GM19238 (cell line): ENCODE data around the gene ITGB1.
"Not testable (repeated sequence)": the region's sequence is repeated elsewhere in the genome, so short reads cannot be mapped to it uniquely, and the experiment has no call there.

ENCODE experiments used
- DNase-seq: peaks from one replicate; pipeline ENCODE4 v3.0.0; 2011; ENCODE audit warnings: low spot score; ENCODE audit not compliant: insufficient read length

The ITGB1 gene

DNA sequence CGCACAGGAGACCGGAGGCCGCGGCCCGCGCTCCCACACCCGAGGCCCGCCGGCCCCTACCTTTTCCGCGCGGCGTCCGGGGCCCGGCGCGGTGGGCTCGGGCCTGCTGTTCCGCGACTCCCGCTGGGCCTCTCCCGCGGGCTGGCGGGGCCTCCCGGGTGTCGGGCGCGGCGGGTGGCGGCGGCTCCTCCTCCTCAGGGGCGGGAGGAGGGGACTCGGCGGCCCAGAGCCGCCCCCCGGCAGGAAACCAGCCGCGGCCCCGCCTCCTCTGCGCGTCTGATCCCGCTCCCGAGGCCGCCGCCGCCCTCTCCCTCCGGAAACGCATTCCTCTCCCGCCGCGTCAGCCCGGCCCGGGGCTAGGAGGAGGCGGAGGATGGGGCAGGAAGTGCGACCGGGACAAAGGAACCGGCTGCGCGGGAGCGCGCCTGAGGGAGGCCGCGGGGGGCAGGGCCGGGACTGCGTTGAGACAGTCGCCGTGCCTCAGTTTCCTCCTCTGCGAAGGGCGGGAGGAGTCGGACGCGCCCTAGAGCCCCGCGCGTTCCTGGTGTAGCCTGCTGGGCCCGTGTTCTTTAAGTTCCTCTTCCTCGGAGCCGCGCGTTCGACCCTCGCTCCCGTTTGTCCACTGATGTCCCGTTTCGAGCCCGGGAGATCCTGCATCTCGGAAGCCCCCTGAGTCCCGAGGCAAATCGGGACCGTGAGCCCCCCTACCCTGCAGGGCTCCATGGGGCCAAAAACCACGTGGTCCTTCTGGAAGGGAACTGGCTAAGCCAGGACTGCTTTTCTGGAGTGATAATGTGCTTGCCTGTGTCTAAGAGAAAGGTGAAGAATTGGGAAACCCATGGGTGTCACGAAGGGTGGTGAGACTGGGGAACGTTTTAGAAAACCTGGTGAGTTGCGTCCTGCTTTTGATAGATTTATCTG lies at the start of gene ITGB1:
Gene ITGB1 (minus strand): TSS at position 146 of the 921 bp plus-strand sequence. CDS start 22,672 bp downstream, outside the sequence.
- peak; percentile 68 for DNase-seq

DNA sequence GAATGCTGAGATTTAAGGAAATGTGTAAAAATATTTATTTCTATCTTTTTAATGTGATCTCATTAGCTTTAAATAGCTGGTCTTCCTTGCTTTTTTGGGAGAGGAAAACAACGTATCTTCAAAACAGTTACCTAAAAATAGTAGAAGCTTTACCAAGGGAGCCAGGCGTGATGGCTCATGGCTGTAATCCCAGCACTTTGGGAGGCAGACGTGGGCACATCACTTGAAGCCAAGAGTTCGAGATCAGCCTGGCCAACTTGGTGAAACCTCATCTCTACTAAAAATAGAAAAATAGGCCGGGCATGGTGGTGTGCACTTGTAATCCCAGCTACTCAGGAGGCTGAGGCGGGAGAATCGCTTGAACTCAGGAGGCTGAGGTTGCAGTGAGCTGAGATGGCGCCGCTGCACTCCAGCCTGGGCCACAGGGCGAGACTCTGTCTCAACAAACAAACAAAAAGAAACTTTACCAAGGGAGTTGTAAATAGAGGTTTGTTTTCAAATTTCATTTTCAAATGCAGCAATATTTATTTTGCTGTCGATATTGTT lies 48.4 kb upstream of the ITGB1 start:
- DNase-seq, result no peak

DNA sequence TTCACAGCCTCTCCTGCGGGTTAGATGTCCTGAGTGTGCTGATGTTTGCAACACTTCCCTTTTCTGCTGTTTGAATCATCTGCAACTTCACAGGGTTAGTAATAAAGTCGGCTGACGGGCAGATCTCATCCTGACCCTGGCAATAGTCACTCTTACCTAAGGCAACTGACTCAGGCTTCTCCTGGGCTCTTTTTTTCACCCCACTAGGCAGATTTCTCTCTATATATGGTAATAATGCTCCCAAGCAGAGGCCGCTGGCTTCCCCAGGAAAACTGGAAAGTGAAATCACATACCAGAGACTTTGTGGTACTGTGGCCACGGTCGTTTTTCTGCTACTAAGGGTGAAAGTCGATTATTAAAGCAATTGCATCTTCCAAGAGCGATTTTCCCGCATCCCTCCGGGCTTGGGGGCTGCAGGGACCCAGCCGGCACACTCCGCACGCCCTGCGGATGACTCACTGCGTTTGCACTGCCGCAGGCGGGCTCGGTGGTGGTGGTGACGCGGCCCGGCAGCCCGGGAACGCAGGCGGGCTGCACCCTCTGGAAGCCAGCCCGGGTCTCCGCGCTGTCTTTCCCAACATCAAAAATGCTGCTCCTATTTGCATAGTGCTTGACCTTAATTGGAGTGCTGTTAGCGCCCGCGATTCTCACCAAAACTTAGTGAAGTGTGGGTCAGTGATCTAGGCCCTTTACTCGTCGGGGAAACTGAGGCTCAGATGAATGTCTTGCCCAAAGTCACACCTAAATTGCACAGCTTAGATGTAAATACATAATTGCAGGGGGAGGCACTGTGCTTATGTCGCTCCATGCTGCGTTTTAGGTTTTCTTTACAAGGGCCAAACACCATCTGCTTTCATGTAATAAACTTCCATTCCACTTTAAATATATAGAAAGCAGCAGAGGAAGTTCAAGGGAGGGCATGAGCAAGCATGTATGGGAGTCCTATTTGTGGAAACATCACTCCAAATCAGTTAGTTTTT lies 47.6 kb upstream of the ITGB1 start:
- no peak for DNase-seq

DNA sequence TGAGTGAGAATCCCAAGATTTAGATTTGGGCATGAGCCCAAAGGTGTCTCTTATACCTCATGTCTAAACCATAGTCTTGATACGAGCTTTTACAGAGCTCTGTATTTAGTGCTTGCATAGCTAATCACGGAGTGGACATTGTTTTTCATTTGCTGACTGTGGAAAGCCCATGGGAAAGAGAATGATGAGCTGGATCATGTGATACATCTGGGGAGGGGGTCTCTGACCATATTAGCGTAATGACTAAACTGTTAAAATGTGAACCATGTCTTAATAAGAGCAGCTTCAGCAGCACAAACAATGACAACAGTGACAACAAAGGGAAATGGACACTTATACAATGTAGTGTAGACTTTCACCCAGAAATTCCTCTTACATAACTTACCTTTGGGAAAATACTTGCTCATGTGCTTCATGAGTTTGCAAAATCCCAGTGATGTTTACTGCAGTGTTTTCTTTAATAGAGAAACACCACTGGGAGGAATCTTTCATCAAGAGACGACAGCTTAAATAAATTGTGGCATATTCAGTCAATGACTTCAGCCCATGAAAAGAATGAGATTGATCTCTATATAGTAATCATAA lies 44.0 kb upstream of the ITGB1 start:
- no peak for DNase-seq

DNA sequence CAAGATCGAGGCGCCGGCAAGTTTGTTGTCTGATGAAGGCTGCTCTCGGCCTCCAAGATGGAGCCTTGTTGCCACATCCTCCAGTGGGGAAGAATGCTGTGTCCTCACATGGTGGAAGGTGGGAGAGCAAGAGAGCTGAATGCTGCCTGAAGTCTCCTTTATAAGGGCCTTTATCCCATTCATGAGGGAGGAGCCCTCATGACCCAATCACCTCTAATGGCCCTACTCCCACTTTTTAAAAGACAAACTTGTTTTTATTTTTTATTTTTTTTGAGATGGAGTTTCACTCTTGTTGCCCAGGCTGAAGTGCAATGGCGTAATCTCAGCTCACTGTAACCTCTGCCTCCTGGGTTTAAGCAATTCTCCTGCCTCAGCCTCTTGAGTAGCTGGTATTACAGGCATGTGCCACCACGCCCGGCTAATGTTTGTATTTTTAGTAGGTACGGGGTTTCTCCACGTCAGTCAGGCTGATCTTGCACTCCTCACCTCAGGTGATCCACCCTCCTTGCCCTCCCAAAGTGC lies 40.1 kb upstream of the ITGB1 start:
- not testable (repeated sequence) for DNase-seq

DNA sequence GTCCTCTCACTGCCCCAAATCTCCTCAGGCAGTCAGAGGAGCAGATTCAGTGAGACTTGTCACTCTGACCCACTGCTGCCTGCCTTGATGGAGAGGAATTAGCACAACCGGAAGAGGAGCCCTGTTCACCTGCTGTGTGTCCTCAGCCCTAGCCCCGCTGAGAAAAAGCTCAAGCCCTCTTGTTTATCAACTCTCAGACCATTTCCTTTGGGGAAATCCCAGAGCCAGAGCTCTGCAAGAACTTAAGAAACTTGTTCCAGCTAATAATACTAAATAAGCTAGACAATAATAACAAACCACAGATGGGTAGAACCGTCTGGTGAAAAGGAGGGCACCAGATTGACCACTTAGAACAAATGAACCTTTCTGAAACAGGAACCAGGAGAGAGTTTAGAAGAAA lies 37.7 kb upstream of the ITGB1 start:
- DNase-seq, result no peak

DNA sequence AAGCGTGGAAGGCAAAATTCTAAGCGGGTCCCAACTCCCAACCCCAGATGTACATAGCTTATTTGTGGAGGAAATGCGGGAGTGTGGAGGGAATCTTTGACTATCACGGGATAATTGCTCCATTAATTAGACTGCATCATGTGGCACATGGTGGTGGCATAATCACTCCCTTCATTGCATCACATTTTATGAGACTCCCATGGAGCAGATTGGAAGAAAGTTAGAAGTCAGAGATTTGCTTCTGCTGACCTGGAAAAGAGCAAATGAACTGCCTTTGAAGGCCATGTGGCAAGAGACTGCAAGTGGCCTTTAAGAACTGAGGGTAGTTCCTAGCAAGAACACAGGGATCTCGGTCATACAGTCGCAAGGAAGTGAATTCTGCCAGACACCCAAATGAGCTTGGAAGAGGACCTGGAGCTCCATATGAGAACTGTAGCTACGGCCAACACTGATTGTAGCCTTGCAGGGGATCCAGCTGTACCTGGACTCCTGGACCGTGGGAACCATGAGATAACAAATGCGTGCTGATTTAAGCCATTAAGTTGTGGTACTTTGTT lies 37.1 kb upstream of the ITGB1 start:
- DNase-seq, result no peak

DNA sequence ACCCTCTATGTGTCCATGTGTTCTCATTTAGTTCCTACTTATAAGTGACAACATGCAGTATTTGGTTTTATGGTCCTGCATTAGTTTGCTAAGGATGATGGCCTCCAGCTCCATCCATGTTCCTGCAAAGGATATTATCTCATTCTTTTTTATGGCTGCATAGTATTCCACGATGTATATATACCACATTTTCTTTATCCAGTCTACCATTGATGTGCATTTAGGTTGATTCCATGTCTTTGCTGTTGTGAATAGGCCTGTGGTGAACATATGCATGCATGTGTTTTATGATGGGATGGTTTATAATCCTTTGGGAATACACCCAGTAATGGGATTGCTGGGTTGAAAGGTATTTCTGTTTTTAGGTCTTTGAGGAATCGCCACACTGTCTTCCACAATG lies 36.6 kb upstream of the ITGB1 start:
- not testable (repeated sequence) for DNase-seq

DNA sequence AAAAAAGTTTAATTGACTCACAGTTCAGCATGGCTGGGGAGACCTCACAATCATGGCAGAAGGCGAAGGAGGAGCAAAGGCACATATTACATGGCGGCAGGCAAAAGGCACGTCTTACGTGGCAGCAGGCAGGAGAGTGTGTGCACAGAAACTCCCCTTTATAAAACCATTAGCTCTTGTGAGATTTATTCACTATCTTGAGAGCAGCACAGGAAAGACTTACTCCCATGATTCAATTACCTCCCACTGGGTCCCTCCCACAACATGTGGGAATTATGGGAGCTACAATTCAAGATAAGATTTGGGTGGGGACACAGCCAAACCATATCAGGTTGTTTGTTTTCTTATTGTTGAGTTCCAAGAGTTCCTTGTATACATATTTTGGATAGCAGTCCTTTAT lies 34.3 kb upstream of the ITGB1 start:
- not testable (repeated sequence) for DNase-seq

DNA sequence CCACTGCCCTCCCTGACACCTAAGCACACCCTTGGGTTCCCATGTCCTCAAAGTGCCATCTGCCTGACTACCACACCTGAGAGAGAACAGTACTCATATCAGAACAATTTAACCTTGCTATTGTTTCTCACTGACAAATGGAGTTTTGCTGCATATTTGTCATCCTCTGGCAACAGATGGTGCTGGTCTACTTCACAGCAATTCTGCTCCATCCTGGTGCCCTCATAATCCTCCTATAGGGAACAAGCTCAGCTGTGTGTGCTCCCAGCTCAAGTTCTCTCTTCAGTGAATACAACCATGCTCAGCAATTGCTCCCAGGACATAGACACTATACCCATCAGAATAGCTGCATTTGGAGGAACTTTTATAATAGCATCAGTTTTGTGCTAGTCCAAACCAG lies 32.8 kb upstream of the ITGB1 start:
- no peak for DNase-seq

DNA sequence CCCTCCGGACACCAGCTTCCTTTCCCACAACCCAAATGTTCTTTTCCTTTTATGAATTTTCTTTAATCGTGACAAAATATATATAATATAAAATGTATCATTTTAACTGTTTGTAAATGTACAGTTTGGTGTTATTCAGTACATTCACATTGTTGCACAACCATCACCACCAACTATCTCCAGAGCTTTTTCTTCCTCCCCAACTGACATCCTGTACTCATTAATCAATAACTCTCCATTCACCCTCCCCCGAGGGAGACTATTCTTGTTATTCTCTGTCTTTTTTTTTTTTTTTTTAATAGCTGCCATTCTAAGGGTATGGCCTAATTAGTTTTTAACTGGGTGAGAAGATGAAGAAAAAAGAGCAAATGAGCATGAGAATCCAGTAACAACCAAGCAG lies 30.6 kb upstream of the ITGB1 start:
- no peak for DNase-seq

DNA sequence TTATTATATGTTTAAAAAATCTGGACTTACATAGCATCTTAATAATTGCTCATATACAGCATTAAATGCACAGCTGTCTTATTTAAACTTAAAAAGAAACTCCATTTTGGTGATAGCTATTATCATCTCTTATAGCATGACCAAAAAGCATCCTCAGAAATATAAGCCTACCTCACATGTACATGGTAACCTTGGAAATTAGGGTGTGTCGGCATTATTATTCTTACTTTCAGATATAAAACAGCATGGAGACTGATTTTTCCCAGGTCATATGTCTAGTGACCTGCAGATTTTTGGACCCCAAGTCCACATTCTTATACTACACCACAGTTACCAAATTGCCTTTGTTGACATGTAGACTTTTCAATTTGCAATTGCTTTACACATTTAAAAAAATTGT lies 29.1 kb upstream of the ITGB1 start:
- DNase-seq, result no peak

DNA sequence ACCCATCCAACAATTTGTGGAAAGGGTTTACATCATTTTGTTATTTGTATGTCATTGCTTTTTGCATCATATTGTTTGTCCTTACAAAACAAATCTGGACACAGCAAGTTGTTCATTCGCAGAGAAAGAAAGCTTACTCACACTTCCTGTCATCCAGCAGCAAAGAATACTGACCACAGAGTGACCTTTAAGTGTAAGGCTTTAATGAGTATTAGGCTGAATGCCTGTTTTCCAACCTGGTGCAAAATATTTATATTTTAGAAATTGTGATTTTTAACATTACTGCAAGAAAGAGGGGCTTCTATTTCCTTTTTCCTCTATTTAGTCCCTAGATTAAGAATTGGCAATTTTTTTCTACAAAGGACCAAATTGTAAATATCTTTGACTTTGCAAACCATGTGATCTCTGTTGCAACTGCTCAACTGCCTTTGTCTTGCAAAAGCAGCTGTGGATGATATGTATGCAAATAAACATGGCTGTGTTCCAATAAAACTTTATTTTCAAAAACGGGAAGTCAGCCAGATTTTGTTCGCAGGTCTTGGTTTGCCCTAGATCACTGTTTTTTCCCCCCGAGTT lies 27.8 kb upstream of the ITGB1 start:
- DNase-seq, result no peak

DNA sequence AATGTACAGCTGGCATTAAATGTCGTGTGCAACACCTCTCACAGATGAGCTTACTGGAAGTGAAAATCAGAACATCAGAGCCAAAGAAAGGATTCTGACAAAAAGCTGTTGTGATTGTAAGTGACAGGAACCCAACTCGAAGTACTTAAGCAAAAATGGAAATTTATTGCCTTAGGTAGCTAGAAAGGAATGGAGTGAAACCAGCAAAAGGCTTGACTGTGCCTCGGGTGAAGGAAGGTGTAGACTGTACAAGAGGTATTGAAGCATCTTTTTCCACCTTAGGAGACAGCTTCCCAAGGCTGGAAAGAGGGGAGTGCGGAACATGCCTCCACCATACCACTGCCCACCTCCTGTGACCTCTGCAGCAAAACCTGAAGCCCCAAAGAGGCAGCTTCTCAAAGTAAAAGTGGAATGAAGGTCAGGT lies 27.3 kb upstream of the ITGB1 start:
- DNase-seq, result no peak

DNA sequence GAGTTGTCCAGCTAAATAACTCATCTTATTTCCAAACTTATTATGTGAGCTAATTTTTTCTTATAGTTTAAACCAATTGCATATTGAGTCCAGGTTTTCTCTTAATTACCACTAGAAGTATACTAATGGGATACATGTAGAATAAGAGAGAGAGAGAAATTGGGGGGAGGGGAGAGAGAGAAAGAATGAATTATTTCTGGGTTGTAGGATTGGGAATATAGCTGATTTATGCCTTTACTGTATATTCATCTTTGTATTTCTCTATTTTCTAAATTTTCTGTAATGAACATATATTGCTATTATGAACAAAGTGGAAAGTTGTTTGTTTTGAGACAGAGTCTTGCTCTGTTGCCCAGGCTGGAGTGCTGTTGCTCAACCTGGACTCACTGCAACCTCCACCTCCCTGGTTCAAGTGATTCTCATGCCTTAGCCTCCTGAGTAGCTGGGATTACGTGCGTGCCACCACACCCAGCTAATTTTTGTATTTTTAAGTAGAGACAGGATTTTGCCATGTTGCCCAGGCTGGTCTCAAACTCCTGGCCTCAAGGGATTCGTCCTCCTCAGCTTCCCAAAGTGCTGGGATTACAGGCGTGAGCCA lies 26.1 kb upstream of the ITGB1 start:
- DNase-seq, result no peak

DNA sequence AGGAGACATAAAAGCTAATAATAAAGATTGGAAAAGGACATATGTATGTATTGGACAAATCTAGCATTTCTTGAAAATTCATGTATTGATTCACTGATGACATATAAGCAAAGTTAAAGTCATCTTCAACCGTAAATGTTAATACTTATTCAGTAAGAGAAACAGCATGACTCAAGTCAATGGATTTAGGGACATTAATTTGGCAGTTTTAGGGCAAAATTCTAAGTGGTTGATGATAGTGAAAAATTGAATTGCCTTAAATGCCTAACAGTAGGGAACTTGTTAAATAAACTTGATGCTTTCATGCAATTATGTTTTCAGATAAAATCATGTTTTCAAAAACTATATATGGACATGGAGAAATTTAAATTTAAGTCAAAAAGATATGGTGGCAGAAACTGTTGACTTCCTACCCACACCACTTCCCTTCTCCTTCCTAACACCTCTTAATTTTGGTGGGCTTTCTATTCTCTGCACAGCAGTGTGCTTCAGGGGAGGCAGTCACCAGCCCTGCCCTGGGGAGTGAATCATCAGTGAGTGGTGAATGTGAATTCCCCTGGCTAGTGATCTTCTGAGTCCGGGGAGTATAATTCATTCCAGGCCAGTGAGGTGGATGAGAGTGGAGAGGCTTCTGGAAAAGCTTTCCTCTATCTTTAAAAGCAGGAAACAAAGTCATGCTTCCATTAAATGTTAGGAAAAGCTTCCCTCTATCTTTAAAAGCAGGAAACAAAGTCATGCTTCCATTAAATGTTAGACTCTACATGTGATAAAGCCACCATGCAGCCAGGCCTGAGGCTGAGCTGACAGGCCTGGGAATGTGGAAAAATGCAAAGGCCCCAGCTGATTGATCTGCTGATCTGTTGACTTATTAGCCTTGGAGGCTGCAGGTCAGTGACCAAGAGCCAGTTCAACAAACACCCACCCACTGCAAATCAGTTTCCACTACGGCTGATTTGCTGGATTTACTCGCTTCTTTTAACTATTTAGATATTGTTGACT lies 25.2 kb upstream of the ITGB1 start:
- DNase-seq, result no peak

DNA sequence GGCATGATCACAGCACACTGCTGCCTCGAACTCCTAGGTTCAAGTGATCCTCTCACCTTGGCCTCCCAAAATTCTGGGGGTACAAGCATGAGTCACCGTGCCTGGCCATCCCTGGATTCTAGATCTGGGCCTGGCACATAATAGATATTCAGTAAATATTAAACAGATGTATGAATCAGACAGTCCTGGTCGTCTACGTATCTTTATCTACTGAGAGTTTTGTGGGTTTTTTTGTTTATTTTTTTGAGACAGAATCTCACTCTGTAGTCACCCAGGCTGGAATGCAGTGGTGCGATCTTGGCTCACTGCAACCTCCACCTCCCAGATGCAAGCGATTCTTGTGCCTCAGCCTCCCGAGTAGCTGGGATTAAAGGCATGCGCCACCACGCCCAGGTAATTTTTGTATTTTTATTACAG lies 24.3 kb upstream of the ITGB1 start:
- no peak for DNase-seq

DNA sequence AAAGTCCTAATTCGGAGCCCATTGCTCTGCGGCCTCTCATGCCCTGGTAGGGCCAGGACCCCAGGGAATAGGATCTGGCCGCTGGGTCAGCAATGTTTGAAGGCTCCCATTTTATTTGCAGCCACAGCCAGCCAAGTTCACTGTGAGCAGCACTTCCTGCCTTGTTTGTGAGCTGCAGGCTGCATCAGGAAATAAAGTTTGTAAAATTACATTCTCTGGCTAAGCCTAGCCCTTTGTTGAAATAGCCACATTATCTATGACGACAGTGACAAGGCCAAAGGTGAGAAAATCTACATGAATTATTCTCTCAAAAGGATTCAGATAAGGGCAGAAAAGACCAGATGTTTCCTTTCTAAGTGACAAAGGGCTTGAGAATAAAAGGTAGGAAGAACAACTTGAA lies 23.7 kb upstream of the ITGB1 start:
- no peak for DNase-seq
